HepG2 (cell line): ENCODE measurements around the gene NABP2. TPM values are rescaled to one million over a fixed set of nuclear protein-coding genes. Genes with fewer than 3 reads are reported as not detected.

Source experiments
- BRCA1 ChIP-seq: sonication (generic); formaldehyde crosslinking; IDR thresholded peaks from 2 replicates; pipeline ENCODE4 v1.4.0; 2020; ENCODE audit warnings: missing genetic modification reagents
- GMEB1 ChIP-seq: sonication (generic); formaldehyde crosslinking; IDR thresholded peaks from 2 replicates; pipeline ENCODE4 v1.5.1; 2020; ENCODE audit warnings: missing genetic modification reagents, mild to moderate bottlenecking, borderline replicate concordance
- IRF2 ChIP-seq: IDR thresholded peaks from 2 replicates; pipeline ENCODE4 v1.6.1; 2018; ENCODE audit warnings: missing genetic modification reagents, missing compliant biosample characterization
- KDM6A ChIP-seq: IDR thresholded peaks from 2 replicates; pipeline ENCODE4 v1.6.1; 2016; ENCODE audit warnings: low read depth
- MEF2D ChIP-seq: sonication (generic); formaldehyde crosslinking; IDR thresholded peaks from 2 replicates; pipeline ENCODE4 v1.5.1; 2020; ENCODE audit warnings: mild to moderate bottlenecking, missing genetic modification reagents
- MNT ChIP-seq: fragments of 450-650 bp; IDR thresholded peaks from 2 replicates; pipeline ENCODE4 v1.6.1; 2016
- POLR2G ChIP-seq: fragments of 200-400 bp; formaldehyde crosslinking; IDR thresholded peaks from 2 replicates; pipeline ENCODE4 v1.6.1; 2018; ENCODE audit warnings: mild to moderate bottlenecking, low read depth, low read length, moderate library complexity
- ZBTB20 ChIP-seq: sonication (generic); formaldehyde crosslinking; IDR thresholded peaks from 2 replicates; pipeline ENCODE4 v1.8.1; 2023; ENCODE audit warnings: missing genetic modification reagents, low read depth, mild to moderate bottlenecking, borderline replicate concordance
- ZNF256 ChIP-seq: sonication (generic); formaldehyde crosslinking; conservative IDR thresholded peaks from 2 replicates; pipeline ENCODE4 v1.4.0; 2020; ENCODE audit warnings: missing genetic modification reagents
- ZNF468 ChIP-seq: sonication (generic); formaldehyde crosslinking; IDR thresholded peaks from 2 replicates; pipeline ENCODE4 v1.8.0; 2022; ENCODE audit warnings: mild to moderate bottlenecking, moderate library complexity, missing genetic modification reagents
- ZNF552 ChIP-seq: sonication (generic); formaldehyde crosslinking; IDR thresholded peaks from 2 replicates; pipeline ENCODE4 v1.9.0; 2022; ENCODE audit warnings: missing genetic modification reagents, mild to moderate bottlenecking, borderline replicate concordance
- ZNF704 ChIP-seq: sonication (generic); formaldehyde crosslinking; IDR thresholded peaks from 2 replicates; pipeline ENCODE4 v1.8.1; 2023; ENCODE audit warnings: mild to moderate bottlenecking, inconsistent platforms, moderate library complexity, missing genetic modification reagents, borderline replicate concordance
- ZNF724P ChIP-seq: sonication (generic); formaldehyde crosslinking; IDR thresholded peaks from 2 replicates; pipeline ENCODE4 v1.8.0; 2022; ENCODE audit warnings: missing genetic modification reagents, borderline replicate concordance
- polyA plus RNA-seq, 8 experiments: library from polyadenylated mRNA; depleted of rRNA in 3 of 8; stranded (reverse) in 7 of 8; unstranded in 1 of 8; fragments of >200 nt; fragmentation: Illumina TruSeq in 4 of 8; extraction: Trizol in 4 of 8; gene quantifications; 2 replicates each; pipeline versions ENCODE4 v1.2.1 to v1.2.3, GENCODE V29; 2011 to 2016; ENCODE audit warnings: low read depth in 4 of 8, missing spikeins in 1 of 8, mixed read lengths in 1 of 8; ENCODE audit not compliant: insufficient read depth in 1 of 8
- total RNA-seq, 5 experiments: library from RNA; depleted of rRNA; stranded (reverse); fragments of >200 nt; fragmentation: Illumina TruSeq; extraction: Trizol; gene quantifications; 2 replicates each; pipeline ENCODE4 v1.2.3, GENCODE V29; 2016; ENCODE audit warnings: low read depth in 1 of 5
- TF ChIP-seq, protein P1 (sequence below): sonication (generic); formaldehyde crosslinking; IDR thresholded peaks from 2 replicates; pipeline ENCODE4 v1.9.0; 2021; ENCODE audit warnings: missing genetic modification reagents, mild to moderate bottlenecking, borderline replicate concordance
- TF ChIP-seq, protein P2 (sequence below): IDR thresholded peaks from 2 replicates; pipeline ENCODE4 v1.6.1; 2016; ENCODE audit warnings: low read depth
- TF ChIP-seq, protein P3 (sequence below): sonication (generic); formaldehyde crosslinking; IDR thresholded peaks from 2 replicates; pipeline ENCODE4 v1.8.1; 2023; ENCODE audit warnings: missing genetic modification reagents, mild to moderate bottlenecking, borderline replicate concordance
- TF ChIP-seq, protein P4 (sequence below): sonication (generic); formaldehyde crosslinking; IDR thresholded peaks from 2 replicates; pipeline ENCODE4 v1.8.0; 2022; ENCODE audit warnings: missing genetic modification reagents, mild to moderate bottlenecking, inconsistent platforms, borderline replicate concordance
- TF ChIP-seq, protein P5 (sequence below): IDR thresholded peaks from 2 replicates; pipeline ENCODE4 v1.6.1; 2016; ENCODE audit warnings: missing biosample characterization, missing genetic modification reagents, low read depth

NABP2 gene
- total and polyA plus RNA-seq, 2 of the 13 experiments (the other 11 are each of a cell fraction or from before 2014, with no cell fraction given): 33.2 to 35.5 TPM

DNA sequence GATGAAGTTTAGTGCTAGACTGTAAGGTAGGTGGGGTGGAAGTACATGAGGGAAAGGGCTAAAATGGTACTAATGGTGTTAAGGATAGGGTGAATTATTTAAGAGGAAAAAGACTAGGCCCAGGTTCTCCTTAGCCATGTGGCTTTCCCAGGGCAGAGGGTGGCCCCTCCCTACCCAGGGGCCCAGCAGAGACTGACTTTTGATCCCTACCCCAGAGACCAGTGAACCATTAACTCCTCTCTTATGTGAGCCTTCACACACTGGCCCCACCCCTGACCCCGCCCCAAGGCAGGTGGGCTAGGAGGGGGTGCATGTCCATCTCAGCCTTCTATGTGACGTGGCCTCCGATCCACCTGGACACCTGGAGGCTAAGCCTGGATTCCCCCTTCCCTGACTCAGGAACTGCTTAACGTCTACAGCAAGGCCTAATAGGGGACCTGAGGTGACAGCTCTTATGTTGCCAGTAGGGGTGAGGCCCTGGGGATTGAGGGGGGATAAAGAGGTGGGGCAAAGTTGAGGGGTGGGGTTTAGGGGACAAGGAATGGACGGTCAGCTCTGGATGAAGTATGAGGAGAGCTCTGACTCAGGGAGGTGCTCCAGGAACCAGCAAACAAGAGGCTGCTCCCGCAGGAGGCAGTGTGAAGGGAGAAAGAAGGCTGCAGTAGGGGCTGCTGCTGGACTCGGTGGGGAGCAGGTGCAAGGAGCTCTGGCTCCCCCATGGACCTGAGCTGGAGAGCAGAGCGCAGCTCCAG, 6.5 kb downstream of the NABP2 start (continued):
- TF ChIP-seq, protein P1, sequence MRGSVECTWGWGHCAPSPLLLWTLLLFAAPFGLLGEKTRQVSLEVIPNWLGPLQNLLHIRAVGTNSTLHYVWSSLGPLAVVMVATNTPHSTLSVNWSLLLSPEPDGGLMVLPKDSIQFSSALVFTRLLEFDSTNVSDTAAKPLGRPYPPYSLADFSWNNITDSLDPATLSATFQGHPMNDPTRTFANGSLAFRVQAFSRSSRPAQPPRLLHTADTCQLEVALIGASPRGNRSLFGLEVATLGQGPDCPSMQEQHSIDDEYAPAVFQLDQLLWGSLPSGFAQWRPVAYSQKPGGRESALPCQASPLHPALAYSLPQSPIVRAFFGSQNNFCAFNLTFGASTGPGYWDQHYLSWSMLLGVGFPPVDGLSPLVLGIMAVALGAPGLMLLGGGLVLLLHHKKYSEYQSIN: no peak
- TF ChIP-seq ZNF256 (CRISPR knock-in tag) (no peak), KDM6A (CRISPR knock-in tag) (peak; percentile 80), MNT (no peak), ZNF704 (CRISPR knock-in tag) (no peak), ZBTB20 (CRISPR knock-in tag) (no peak), POLR2G (peak; percentile 85), IRF2 (CRISPR knock-in tag) (no peak; the same call in 1 of the 2 replicates), GMEB1 (peak; percentile 19), MEF2D (no peak), ZNF468 (no peak), ZNF552 (CRISPR knock-in tag) (no peak), ZNF724P (CRISPR knock-in tag) (no peak), BRCA1 (CRISPR knock-in tag) (0 out of 2 replicates have a peak, but pooled peaks have one; percentile 49)
- TF ChIP-seq, protein P2, sequence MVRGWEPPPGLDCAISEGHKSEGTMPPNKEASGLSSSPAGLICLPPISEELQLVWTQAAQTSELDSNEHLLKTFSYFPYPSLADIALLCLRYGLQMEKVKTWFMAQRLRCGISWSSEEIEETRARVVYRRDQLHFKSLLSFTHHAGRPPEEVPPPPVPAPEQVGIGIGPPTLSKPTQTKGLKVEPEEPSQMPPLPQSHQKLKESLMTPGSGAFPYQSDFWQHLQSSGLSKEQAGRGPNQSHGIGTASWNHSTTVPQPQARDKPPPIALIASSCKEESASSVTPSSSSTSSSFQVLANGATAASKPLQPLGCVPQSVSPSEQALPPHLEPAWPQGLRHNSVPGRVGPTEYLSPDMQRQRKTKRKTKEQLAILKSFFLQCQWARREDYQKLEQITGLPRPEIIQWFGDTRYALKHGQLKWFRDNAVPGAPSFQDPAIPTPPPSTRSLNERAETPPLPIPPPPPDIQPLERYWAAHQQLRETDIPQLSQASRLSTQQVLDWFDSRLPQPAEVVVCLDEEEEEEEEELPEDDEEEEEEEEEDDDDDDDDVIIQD (CRISPR knock-in tag): peak; percentile 59; the same call in 1 of the 2 replicates
- TF ChIP-seq, protein P3, sequence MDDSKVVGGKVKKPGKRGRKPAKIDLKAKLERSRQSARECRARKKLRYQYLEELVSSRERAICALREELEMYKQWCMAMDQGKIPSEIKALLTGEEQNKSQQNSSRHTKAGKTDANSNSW: no peak
- TF ChIP-seq, protein P4, sequence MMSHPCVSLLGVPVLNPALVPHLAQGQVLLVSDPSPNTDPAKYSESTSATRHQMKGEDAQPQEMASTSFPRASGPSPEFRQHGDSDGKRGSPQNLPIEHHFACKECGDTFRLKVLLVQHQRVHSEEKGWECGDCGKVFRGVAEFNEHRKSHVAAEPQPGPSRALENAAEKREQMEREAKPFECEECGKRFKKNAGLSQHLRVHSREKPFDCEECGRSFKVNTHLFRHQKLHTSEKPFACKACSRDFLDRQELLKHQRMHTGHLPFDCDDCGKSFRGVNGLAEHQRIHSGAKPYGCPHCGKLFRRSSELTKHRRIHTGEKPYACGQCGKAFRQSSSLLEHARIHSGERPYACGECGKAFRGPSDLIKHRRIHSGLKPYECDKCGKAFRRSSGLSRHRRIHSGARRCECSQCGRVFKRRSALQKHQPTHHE (CRISPR knock-in tag): no peak
- TF ChIP-seq, protein P5, sequence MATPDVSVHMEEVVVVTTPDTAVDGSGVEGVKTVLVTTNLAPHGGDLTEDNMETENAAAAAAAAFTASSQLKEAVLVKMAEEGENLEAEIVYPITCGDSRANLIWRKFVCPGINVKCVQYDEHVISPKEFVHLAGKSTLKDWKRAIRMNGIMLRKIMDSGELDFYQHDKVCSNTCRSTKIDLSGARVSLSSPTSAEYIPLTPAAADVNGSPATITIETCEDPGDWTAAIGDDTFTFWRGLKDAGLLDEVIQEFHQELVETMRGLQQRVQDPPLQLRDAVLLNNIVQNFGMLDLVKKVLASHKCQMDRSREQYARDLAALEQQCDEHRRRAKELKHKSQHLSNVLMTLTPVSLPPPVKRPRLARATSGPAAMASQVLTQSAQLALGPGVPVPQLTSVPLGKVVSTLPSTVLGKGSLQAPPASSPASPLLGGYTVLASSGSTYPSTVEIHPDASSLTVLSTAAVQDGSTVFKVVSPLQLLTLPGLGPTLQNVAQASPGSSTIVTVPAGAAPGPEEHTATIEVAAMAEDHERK (CRISPR knock-in tag): no peak
